CD4-positive, CD25-positive, alpha-beta regulatory T cell (primary cell): ENCODE results near the gene STIM2. TPM values are rescaled to one million over a fixed set of nuclear protein-coding genes. Genes with fewer than 3 reads are reported as not detected.
A peak's percentile ranks its signal among the peaks of the same experiment; 100 is the strongest.

Source experiments
- ATAC-seq, 2 donors: fragments of 150-1000 bp; cut with Tn5 transposase; one replicate each; pipeline ENCODE4 v1.10.0; 2021; ENCODE audit warnings: low read depth in 2 of 2, moderate number of reproducible peaks in 2 of 2, moderate library complexity in 1 of 2
- DNase-seq, 3 donors: peaks; one replicate each; pipeline versions ENCODE4 v3.0.0 to v3.0.0-alpha.2; 2012 to 2022; ENCODE audit warnings: mixed read lengths in 1 of 3
- H3K27ac ChIP-seq: one replicate; pipeline ENCODE4 v1.7.0; 2013; ENCODE audit warnings: mild to moderate bottlenecking, low read length; ENCODE audit not compliant: insufficient read depth, poor library complexity, severe bottlenecking
- H3K27me3 ChIP-seq: one replicate; pipeline ENCODE4 v1.7.0; 2013; ENCODE audit warnings: low read length; ENCODE audit not compliant: control insufficient read depth, insufficient read depth
- H3K36me3 ChIP-seq: one replicate; pipeline ENCODE4 v1.7.0; 2013; ENCODE audit warnings: mild to moderate bottlenecking, low read length, moderate library complexity; ENCODE audit not compliant: control insufficient read depth, insufficient read depth
- H3K4me1 ChIP-seq: 2 replicates; pipeline ENCODE4 v1.7.0; 2013; ENCODE audit warnings: mild to moderate bottlenecking, low read length; ENCODE audit not compliant: insufficient read depth, control insufficient read depth, poor library complexity, severe bottlenecking
- H3K4me3 ChIP-seq: one replicate; pipeline ENCODE4 v1.7.0; 2013; ENCODE audit warnings: low read depth, mild to moderate bottlenecking, low read length, moderate library complexity
- H3K9me3 ChIP-seq, 2 experiments: 1 replicate in 1 of 2; 2 replicates in 1 of 2; pipeline ENCODE4 v1.7.0; 2013; ENCODE audit warnings: low read length in 2 of 2, mild to moderate bottlenecking in 1 of 2, moderate library complexity in 1 of 2; ENCODE audit not compliant: control insufficient read depth in 2 of 2
- H3K27ac Mint-ChIP-seq, 3 donors: one replicate each; pipeline ENCODE4 v1.8.0; 2020 to 2022; ENCODE audit warnings: mild to moderate bottlenecking in 3 of 3, mixed read lengths in 3 of 3, moderate library complexity in 2 of 3
- H3K27me3 Mint-ChIP-seq: one replicate; pipeline ENCODE4 v1.8.0; 2022; ENCODE audit warnings: mild to moderate bottlenecking, mixed read lengths
- H3K36me3 Mint-ChIP-seq: one replicate; pipeline ENCODE4 v1.8.0; 2020; ENCODE audit warnings: mixed read lengths
- H3K4me1 Mint-ChIP-seq, 4 donors: one replicate each; pipeline ENCODE4 v1.8.0; 2020 to 2022; ENCODE audit warnings: mixed read lengths in 4 of 4, mild to moderate bottlenecking in 1 of 4
- H3K4me3 Mint-ChIP-seq, 4 donors: one replicate each; pipeline ENCODE4 v1.8.0; 2020 to 2022; ENCODE audit warnings: mild to moderate bottlenecking in 4 of 4, mixed read lengths in 4 of 4, moderate library complexity in 3 of 4
- H3K9me3 Mint-ChIP-seq, 7 donors: one replicate each; pipeline ENCODE4 v1.8.0; 2020 to 2022; ENCODE audit warnings: mixed read lengths in 7 of 7, mild to moderate bottlenecking in 3 of 7, moderate library complexity in 2 of 7
- polyA plus RNA-seq, 4 donors: library from polyadenylated mRNA; unstranded; fragments of 300-500 nt; fragmentation: Illumina TruSeq; gene quantifications; one replicate each; pipeline ENCODE4 v1.2.3, GENCODE V29; 2021
- total RNA-seq: library from RNA; stranded (reverse); gene quantifications from one replicate; pipeline ENCODE4 v1.2.3, GENCODE V29; 2022

Gene STIM2
- total and polyA plus RNA-seq, 5 donors from 2014 or later: 20.2 to 83.4 (median 24.5) TPM

DNA sequence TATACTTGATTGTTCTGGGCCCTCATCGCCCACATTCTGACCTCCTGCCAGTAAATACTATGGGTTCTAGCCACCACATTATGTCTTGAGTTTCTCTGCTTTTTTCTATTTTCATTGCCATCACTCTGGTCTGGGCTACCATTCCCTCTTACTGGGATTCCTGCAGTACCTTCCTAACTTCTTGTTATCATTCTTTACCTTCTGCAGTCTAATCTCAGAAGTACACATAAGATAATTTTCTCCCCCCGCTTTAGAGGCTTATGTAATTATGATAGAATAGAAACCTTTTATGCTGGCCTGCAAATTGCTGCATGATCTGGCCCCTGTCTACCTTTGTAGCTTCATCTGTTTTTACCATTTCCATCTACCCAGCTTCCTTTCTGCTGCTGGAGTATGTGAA lies 19.2 kb downstream of the STIM2 start:
- Histone ChIP-seq H3K4me3 (peak overlapping the region; percentile 75), H3K4me1 (peaks cover 64% of the 10 kb centered on the region), H3K27ac (peak overlapping the region; percentile 80), H3K9me3 (no peaks in the 10 kb centered on the region), H3K36me3 (no peaks in the 10 kb centered on the region), H3K27me3 (no peaks in the 10 kb centered on the region)
- ATAC-seq: no peak
- Mint-ChIP-seq H3K36me3 (peaks cover 6% of the 10 kb centered on the region), H3K27ac (peak overlapping the region; percentile 93 to 98 (median 97)), H3K4me3 (peak overlapping the region; percentile 52 to 81 (median 71)), H3K27me3 (no peaks in the 10 kb centered on the region), H3K4me1 (peaks cover 46 to 86% (median 79%) of the 10 kb centered on the region in 4 donors), H3K9me3 (peaks cover 0 to 2% (median 0%) of the 10 kb centered on the region in 7 donors)
- no peak for DNase-seq

DNA sequence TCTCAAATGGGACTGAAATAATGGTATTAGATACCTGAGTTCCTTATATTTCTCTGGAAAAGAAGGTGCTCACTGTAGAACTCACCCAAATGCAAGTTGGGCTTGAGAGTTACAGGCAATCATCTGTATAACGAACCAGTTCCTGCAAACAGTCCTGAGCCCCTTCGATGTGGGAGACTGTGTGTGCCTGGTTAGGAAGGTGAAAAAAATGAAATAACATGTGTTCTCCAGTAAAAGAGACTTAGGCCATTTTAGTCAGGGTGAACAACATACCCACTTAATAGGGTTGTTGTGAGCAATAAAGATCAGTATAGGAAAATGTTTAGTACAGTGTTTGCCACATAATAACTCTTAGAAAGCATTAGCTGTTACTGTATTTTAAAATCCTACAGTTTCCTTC lies 23.4 kb downstream of the STIM2 start:
- Histone ChIP-seq H3K9me3 (no peaks in the 10 kb centered on the region), H3K36me3 (no peaks in the 10 kb centered on the region), H3K27ac (peak overlapping the region; percentile 93), H3K4me3 (peak overlapping the region; percentile 81), H3K27me3 (no peaks in the 10 kb centered on the region), H3K4me1 (peaks cover 82% of the 10 kb centered on the region)
- H3K27me3 Mint-ChIP-seq: no peaks in the 10 kb centered on the region
- ATAC-seq: no peak
- no peaks in the 10 kb centered on the region for H3K9me3 Mint-ChIP-seq
- no peak for DNase-seq
- H3K36me3 Mint-ChIP-seq: peaks cover 3% of the 10 kb centered on the region
- peaks cover 37 to 91% (median 83%) of the 10 kb centered on the region in 4 donors for H3K4me1 Mint-ChIP-seq
- H3K4me3 Mint-ChIP-seq: peak overlapping the region; percentile 81 to 94 (median 83)
- peak overlapping the region; percentile 95 to 98 (median 96) for H3K27ac Mint-ChIP-seq

DNA sequence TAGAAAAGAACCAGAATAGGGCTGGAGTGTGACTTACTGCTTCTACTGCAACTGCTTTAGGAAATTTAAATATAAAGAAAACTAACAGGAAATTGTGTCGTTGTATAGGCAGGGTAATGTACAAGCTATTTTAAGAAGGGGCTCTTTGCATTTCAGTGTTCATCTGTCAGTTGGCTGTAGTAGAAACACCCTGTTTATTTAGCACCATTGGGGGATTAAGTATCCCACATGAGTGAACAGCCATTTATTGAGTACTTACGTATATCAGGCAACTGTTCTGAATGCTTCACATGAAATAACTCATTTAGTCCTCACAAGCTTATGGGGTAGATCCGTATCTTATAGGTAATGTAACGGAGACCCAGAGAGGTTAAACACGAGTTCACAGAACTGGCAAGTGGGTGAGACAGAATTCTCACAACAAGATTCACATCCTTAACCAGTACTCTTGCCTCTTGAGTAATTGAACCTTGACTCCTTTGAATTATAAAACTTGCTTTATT lies 23.9 kb downstream of the STIM2 start:
- H3K9me3 ChIP-seq: no peaks in the 10 kb centered on the region
- Mint-ChIP-seq H3K27ac (peak overlapping the region; percentile 95 to 98 (median 96)), H3K9me3 (no peaks in the 10 kb centered on the region), H3K27me3 (no peaks in the 10 kb centered on the region), H3K36me3 (no peaks in the 10 kb centered on the region), H3K4me1 (peaks cover 32 to 91% (median 80%) of the 10 kb centered on the region in 4 donors), H3K4me3 (peak overlapping the region; percentile 81 to 94 (median 83))
- H3K36me3 ChIP-seq: no peaks in the 10 kb centered on the region
- H3K27ac ChIP-seq: peak overlapping the region; percentile 93
- DNase-seq (peak in 2 of 3 donors; percentile 57 to 81), ATAC-seq (peak; percentile 60 to 65)
- peaks cover 77% of the 10 kb centered on the region for H3K4me1 ChIP-seq
- H3K27me3 ChIP-seq: no peaks in the 10 kb centered on the region
- H3K4me3 ChIP-seq: peak overlapping the region; percentile 81

DNA sequence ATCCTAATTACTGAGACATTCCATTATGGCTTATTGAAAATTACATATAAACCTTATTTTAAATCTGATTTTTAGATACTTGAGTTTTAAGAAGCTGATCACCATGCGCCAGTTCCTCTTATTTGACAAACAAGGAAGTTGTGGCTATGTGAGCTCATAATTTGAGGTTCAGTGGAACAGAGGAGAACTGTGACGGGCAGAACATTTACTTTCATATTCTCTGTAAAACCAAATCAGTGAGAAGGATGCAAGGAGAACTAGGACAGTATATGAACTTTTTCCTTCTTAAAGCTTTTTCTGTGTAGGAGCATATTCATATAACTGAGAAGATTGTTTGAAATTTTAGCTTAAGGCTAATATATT lies 25.3 kb downstream of the STIM2 start:
- peaks cover 68% of the 10 kb centered on the region for H3K4me1 ChIP-seq
- peak overlapping the region; percentile 91 to 98 (median 95) for H3K27ac Mint-ChIP-seq
- H3K4me3 ChIP-seq: peak overlapping the region; percentile 81
- no peaks in the 10 kb centered on the region for H3K9me3 Mint-ChIP-seq
- no peaks in the 10 kb centered on the region for H3K9me3 ChIP-seq
- peak overlapping the region; percentile 93 for H3K27ac ChIP-seq
- H3K27me3 Mint-ChIP-seq: no peaks in the 10 kb centered on the region
- DNase-seq (peak; percentile 22 to 90 (median 75)), ATAC-seq (peak; percentile 66 to 70)
- peaks cover 6% of the 10 kb centered on the region for H3K36me3 Mint-ChIP-seq
- peaks cover 24 to 91% (median 77%) of the 10 kb centered on the region in 4 donors for H3K4me1 Mint-ChIP-seq
- H3K36me3 ChIP-seq: no peaks in the 10 kb centered on the region
- H3K27me3 ChIP-seq: no peaks in the 10 kb centered on the region
- peak overlapping the region; percentile 78 to 94 (median 83) for H3K4me3 Mint-ChIP-seq

DNA sequence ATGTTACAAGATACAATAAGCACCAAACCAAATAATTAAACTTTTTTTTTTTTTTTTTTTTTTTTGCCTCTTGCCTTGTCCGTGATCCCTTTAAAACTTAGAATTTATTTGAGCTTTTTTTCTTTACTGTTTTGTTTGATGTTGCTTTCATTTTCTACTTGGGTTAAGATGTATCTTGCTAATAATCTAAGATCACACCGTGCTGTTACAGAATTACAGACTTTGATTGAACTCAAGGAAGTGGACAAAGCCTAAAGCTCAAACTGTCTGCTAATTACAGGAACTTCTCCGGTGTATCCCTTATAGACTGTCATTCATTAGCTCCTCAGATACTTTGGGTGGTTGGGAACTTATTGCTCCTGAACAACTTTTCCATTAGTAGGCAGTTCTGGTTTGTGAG lies 26.5 kb downstream of the STIM2 start:
- Histone ChIP-seq H3K36me3 (no peaks in the 10 kb centered on the region), H3K9me3 (no peaks in the 10 kb centered on the region), H3K4me3 (peak overlapping the region; percentile 81), H3K27me3 (no peaks in the 10 kb centered on the region), H3K4me1 (peaks cover 62% of the 10 kb centered on the region), H3K27ac (peak overlapping the region; percentile 93)
- no peak for ATAC-seq
- peak in 2 of 3 donors; percentile 53 to 81 for DNase-seq
- H3K27ac Mint-ChIP-seq: peak overlapping the region; percentile 70 to 95 (median 91)
- no peaks in the 10 kb centered on the region for H3K27me3 Mint-ChIP-seq
- peak overlapping the region; percentile 78 to 94 (median 83) for H3K4me3 Mint-ChIP-seq
- H3K36me3 Mint-ChIP-seq: peaks cover 6% of the 10 kb centered on the region
- no peaks in the 10 kb centered on the region for H3K9me3 Mint-ChIP-seq
- peaks cover 24 to 89% (median 76%) of the 10 kb centered on the region in 4 donors for H3K4me1 Mint-ChIP-seq

DNA sequence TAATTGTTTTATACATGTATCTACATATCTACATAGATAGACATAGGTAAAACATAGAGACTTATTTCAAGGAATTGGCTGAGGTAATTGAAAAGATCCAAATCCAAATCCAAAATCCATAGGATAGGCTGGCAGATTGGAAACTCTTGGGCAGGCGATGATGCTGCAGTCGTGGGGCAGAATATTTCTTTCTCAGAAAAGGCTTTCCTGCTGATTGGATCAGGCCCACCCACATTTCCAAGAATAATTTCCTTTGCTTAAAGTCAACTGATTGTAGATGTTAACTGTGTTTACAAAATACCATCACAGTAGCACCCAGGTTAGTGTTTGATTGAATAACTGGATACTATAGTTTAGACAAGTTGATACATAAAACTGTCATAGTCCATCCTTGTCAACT lies 27.2 kb downstream of the STIM2 start:
- Histone ChIP-seq H3K27me3 (no peaks in the 10 kb centered on the region), H3K36me3 (no peaks in the 10 kb centered on the region), H3K4me3 (peak overlapping the region; percentile 81), H3K27ac (peak overlapping the region; percentile 93), H3K9me3 (no peaks in the 10 kb centered on the region), H3K4me1 (peaks cover 57% of the 10 kb centered on the region)
- H3K4me3 Mint-ChIP-seq: no peak overlapping the region
- H3K27me3 Mint-ChIP-seq: no peaks in the 10 kb centered on the region
- H3K4me1 Mint-ChIP-seq: peaks cover 24 to 89% (median 76%) of the 10 kb centered on the region in 4 donors
- ATAC-seq (no peak), DNase-seq (peak in 1 of 3 donors; percentile 73)
- peak overlapping the region; percentile 50 to 95 (median 59) for H3K27ac Mint-ChIP-seq
- peaks cover 6% of the 10 kb centered on the region for H3K36me3 Mint-ChIP-seq
- H3K9me3 Mint-ChIP-seq: no peaks in the 10 kb centered on the region

DNA sequence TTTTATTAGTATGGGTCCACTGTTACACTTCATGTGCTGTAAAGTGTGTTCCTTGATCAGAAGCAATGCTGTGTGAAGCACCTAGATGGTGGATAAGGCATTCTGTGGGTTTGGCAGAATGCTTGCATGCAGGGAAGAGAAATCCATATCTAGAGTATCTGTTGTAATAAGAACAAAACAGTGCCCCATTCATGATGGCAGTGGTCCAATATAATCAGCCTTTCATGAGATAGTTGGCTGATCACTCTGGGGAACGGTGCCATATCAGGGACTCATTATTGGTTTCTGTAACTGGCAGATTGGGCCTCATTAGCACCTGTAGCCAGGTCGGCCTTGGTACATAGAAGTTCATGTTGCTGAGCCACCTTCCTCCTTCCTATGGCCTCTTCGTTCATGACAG lies 28.7 kb downstream of the STIM2 start:
- DNase-seq (no peak), ATAC-seq (no peak)
- no peaks in the 10 kb centered on the region for H3K27me3 ChIP-seq
- no peaks in the 10 kb centered on the region for H3K36me3 ChIP-seq
- H3K4me1 ChIP-seq: peaks cover 47% of the 10 kb centered on the region
- Mint-ChIP-seq H3K27ac (peak overlapping the region in 2 of 3 donors; percentile 72 to 95), H3K4me3 (no peak overlapping the region), H3K27me3 (no peaks in the 10 kb centered on the region), H3K36me3 (peaks cover 6% of the 10 kb centered on the region), H3K9me3 (no peaks in the 10 kb centered on the region), H3K4me1 (peaks cover 29 to 88% (median 75%) of the 10 kb centered on the region in 4 donors)
- H3K4me3 ChIP-seq: no peak overlapping the region
- H3K27ac ChIP-seq: no peak overlapping the region
- no peaks in the 10 kb centered on the region for H3K9me3 ChIP-seq

DNA sequence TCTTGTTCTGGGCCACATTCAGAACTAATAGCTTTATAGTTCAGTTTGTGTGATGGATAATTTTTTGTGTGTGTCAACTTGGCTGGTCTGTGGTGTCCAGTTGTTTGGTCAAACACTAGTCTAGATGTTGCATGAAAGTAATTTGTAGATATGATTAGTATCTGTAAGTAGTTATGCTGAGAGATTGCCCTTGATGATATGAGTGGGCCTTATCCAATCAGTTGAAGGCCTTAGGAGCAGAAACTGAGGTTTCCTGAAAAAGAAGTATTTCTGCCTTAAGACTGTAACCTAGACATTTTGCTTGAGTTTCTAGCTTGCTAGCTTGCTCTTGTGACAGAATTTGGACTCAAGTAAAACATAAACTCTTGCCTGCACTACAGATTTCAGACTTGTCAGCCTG lies 30.4 kb downstream of the STIM2 start:
- Mint-ChIP-seq H3K36me3 (peaks cover 6% of the 10 kb centered on the region), H3K4me3 (no peak overlapping the region), H3K9me3 (no peaks in the 10 kb centered on the region), H3K4me1 (peaks cover 25 to 87% (median 70%) of the 10 kb centered on the region in 4 donors), H3K27ac (peak overlapping the region in 1 of 3 donors; percentile 86), H3K27me3 (no peaks in the 10 kb centered on the region)
- Histone ChIP-seq H3K36me3 (no peaks in the 10 kb centered on the region), H3K27ac (no peak overlapping the region), H3K9me3 (no peaks in the 10 kb centered on the region), H3K4me1 (peaks cover 30% of the 10 kb centered on the region), H3K27me3 (no peaks in the 10 kb centered on the region), H3K4me3 (no peak overlapping the region)
- no peak for DNase-seq
- no peak for ATAC-seq
